Parathyroid adenoma (tissue), 2 donors: ENCODE results near the gene OR2T34.
"Not testable (repeated sequence)": the region's sequence is repeated elsewhere in the genome, so short reads cannot be mapped to it uniquely, and the experiment has no call there.

ENCODE experiments used
- H2AFZ ChIP-seq: fragments of 300-600 bp; sonication (generic); one replicate; pipeline ENCODE4 v1.7.0; 2017; ENCODE audit warnings: antibody characterized with exemption, mild to moderate bottlenecking
- H3K27ac ChIP-seq: fragments of 300-600 bp; sonication (generic); one replicate; pipeline ENCODE4 v1.7.0; 2017
- H3K27me3 ChIP-seq: fragments of 300-600 bp; sonication (generic); one replicate; pipeline ENCODE4 v1.7.0; 2017; ENCODE audit warnings: low read length; ENCODE audit not compliant: control insufficient read depth, insufficient read depth
- H3K36me3 ChIP-seq: fragments of 300-600 bp; sonication (generic); one replicate; pipeline ENCODE4 v1.7.0; 2017; ENCODE audit warnings: low read length; ENCODE audit not compliant: control insufficient read depth, insufficient read depth
- H3K4me1 ChIP-seq: fragments of 300-600 bp; sonication (generic); one replicate; pipeline ENCODE4 v1.7.0; 2017; ENCODE audit warnings: control low read depth
- H3K4me2 ChIP-seq: fragments of 300-600 bp; sonication (generic); one replicate; pipeline ENCODE4 v1.7.0; 2017; ENCODE audit warnings: low read length
- H3K4me3 ChIP-seq: fragments of 300-600 bp; sonication (generic); one replicate; pipeline ENCODE4 v1.7.0; 2017; ENCODE audit warnings: low read depth, low read length
- H3K79me2 ChIP-seq: fragments of 300-600 bp; sonication (generic); one replicate; pipeline ENCODE4 v1.7.0; 2017; ENCODE audit warnings: control low read depth
- H3K9ac ChIP-seq: fragments of 300-600 bp; sonication (generic); one replicate; pipeline ENCODE4 v1.7.0; 2017; ENCODE audit warnings: mild to moderate bottlenecking
- H3K9me3 ChIP-seq: fragments of 300-600 bp; sonication (generic); one replicate; pipeline ENCODE4 v1.7.0; 2017; ENCODE audit warnings: low read length; ENCODE audit not compliant: control insufficient read depth
- TF ChIP-seq, protein P1 (sequence below): fragments of 300-600 bp; sonication (generic); IDR thresholded peaks from one replicate; pipeline ENCODE4 v1.7.0; 2017; ENCODE audit warnings: antibody characterized with exemption, mild to moderate bottlenecking
- donor health status: primary hyperparathyroidism.

Gene OR2T34

DNA sequence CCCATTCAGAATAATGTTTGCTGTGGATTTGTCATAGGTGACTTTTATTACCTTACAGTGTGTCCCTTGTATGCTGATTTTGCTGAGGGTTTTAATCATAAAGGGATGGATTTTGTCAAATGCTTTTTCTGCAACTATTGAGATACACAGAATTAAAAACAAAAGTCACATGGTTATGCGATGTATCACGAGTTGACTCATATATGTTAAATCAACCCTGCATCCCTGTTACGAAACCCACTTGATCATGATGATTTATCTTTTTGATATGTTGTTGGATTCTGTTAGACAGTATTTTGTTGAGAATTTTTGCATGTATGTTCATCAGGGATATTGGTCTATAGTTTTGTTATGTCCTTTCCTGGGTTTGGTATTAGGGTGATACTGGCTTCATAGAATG is 10.7 kb upstream of the OR2T34 start:
- no peaks in the 10 kb centered on the region for H3K36me3 ChIP-seq
- no peak overlapping the region for H2AFZ ChIP-seq
- H3K9me3 ChIP-seq, result no peaks in the 10 kb centered on the region
- no peak overlapping the region for H3K9ac ChIP-seq
- H3K27me3 ChIP-seq, result no peaks in the 10 kb centered on the region
- no peak overlapping the region for H3K4me2 ChIP-seq
- H3K4me3 ChIP-seq, result no peak overlapping the region
- TF ChIP-seq, protein P1, sequence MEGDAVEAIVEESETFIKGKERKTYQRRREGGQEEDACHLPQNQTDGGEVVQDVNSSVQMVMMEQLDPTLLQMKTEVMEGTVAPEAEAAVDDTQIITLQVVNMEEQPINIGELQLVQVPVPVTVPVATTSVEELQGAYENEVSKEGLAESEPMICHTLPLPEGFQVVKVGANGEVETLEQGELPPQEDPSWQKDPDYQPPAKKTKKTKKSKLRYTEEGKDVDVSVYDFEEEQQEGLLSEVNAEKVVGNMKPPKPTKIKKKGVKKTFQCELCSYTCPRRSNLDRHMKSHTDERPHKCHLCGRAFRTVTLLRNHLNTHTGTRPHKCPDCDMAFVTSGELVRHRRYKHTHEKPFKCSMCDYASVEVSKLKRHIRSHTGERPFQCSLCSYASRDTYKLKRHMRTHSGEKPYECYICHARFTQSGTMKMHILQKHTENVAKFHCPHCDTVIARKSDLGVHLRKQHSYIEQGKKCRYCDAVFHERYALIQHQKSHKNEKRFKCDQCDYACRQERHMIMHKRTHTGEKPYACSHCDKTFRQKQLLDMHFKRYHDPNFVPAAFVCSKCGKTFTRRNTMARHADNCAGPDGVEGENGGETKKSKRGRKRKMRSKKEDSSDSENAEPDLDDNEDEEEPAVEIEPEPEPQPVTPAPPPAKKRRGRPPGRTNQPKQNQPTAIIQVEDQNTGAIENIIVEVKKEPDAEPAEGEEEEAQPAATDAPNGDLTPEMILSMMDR, result no peak
- no peaks in the 10 kb centered on the region for H3K4me1 ChIP-seq
- no peak overlapping the region for H3K27ac ChIP-seq
- no peaks in the 10 kb centered on the region for H3K79me2 ChIP-seq

DNA sequence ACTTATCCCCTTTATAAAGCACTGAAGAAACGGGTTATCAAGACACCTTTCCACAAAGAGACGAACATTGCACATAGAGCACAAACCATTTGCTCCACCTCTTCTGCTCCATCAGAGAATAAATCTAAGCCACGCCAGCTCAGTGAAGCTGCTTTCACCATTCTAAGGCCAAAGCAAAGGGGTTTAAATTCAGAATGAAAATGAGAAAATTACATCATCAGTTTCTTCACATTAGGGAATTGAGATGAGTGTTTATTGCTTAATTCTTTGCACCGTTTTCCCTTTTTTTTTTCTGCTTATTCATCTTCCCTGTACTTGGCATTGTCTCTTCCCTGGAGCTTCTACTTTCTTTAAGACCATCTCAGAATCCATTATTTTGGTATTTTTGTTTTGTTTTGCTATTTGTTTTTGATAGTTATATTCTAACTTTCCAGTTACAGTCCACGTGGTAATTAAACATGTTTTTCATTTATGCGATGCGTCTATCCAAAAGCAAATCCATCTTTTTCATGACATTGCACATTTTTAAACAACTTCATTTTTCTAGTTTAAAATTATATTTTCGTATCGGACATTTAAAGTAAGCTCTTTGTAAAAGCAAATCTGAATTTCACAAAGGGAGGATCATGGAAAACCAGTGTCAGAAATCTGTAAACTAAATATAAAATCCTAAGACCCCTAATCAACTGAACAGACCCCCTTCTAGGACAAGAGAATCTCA is 1.9 kb upstream of the OR2T34 start:
- no peak overlapping the region for H3K4me3 ChIP-seq
- no peaks in the 10 kb centered on the region for H3K9me3 ChIP-seq
- no peaks in the 10 kb centered on the region for H3K27me3 ChIP-seq
- no peaks in the 10 kb centered on the region for H3K79me2 ChIP-seq
- TF ChIP-seq, protein P1, result no peak
- no peaks in the 10 kb centered on the region for H3K36me3 ChIP-seq
- H3K4me2 ChIP-seq, result no peak overlapping the region
- H3K9ac ChIP-seq, result no peak overlapping the region
- no peak overlapping the region for H3K27ac ChIP-seq
- H2AFZ ChIP-seq, result no peak overlapping the region
- H3K4me1 ChIP-seq, result no peaks in the 10 kb centered on the region

DNA sequence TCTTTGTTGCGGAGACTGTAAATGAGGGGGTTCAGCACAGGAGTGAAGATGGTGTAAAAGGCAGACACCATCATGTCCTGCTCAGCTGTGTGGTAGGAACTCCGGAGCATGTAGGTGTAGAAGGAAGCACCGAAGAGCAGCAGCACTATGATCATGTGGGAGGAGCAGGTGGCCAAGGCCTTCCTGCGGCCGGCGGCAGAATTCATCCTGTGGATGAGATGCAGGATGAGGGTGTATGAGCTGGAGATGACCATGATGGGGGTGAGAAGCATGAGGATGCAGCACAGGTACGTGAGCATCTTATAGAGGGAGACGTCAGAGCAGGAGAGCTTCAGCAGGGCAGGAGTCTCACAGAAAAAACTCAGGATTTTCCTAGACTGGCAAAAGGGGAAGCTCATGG is 701 bp downstream of the OR2T34 start:
- not testable (repeated sequence) for H3K9ac ChIP-seq, H3K4me2 ChIP-seq, H3K36me3 ChIP-seq, H3K9me3 ChIP-seq, H3K27me3 ChIP-seq, H3K27ac ChIP-seq, H3K79me2 ChIP-seq, H3K4me1 ChIP-seq, H2AFZ ChIP-seq, H3K4me3 ChIP-seq

DNA sequence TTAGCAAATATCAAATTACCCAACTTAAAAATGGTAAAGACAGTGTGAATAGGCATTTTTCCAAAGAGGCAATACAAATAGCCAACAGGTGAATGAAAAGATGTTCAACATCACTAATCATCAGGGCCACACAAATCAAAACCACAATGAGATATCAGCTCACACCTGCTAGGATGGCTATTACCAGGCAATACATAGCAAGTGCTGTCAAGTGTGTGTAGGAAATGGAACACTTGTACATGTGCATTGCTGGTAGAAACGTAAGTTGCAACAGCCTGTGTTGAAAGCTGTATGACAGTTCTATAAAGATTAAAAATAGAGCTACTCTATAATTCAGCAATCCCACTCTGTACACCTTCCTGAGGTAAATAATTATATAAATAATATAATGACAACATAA is 2.5 kb downstream of the OR2T34 start:
- not testable (repeated sequence) for H3K36me3 ChIP-seq, H3K27ac ChIP-seq, H3K4me3 ChIP-seq, H2AFZ ChIP-seq, H3K9ac ChIP-seq, H3K4me2 ChIP-seq, H3K4me1 ChIP-seq, H3K79me2 ChIP-seq, H3K27me3 ChIP-seq, H3K9me3 ChIP-seq

GRCh38 chr1:248570811-248571210 is 3.7 kb downstream of the OR2T34 start:
- not testable (repeated sequence) for H3K4me1 ChIP-seq, H2AFZ ChIP-seq, H3K79me2 ChIP-seq, H3K4me2 ChIP-seq, H3K36me3 ChIP-seq, H3K4me3 ChIP-seq, H3K9ac ChIP-seq, H3K9me3 ChIP-seq, H3K27me3 ChIP-seq, H3K27ac ChIP-seq

- not testable (repeated sequence) for H3K9ac ChIP-seq, H3K36me3 ChIP-seq, H3K4me1 ChIP-seq, H3K27me3 ChIP-seq, H3K4me2 ChIP-seq, H3K4me3 ChIP-seq, H3K79me2 ChIP-seq, H3K9me3 ChIP-seq, H3K27ac ChIP-seq, H2AFZ ChIP-seq
Measured at GRCh38 chr1:248569049-248569448, 5.5 kb downstream of the OR2T34 start.

DNA sequence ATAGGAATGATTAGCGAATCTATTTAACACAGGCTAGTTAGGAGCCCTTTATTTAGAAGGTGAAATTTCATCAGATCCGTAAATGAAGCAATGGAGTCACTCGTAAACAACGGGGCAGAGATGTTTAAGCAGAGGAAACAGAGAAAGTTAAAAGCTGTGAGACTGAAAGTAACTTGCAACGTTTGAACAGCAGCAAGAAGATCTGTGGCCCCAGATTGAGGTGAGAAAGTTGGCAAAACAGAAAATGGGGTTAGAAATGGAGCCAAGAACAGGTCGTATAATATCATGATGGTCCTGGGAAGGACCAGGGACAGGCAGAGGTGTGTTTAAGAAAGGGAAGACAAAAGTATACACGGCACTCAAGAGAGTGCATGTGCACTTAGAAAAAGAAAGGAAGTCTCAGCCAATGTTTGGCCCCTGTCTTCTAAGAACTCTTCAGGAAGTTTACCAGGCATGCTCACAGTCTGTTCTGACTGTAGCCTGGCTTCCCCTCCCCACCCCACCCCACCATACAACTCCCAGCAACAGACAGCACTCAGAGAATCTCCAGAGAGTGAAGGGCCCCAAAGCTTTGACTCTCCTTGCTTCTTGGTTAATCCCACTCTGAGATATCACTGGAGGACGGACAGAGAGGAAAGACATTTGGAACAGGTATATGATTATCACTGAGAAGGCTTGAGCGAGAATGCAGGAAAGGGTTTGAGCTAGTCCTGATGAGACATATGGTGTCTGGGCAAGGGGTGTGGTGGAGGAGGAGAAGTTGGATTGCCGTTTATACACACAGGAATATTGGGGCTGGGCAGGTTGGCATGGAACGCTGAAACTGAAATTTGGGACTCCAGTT is 8.8 kb downstream of the OR2T34 start:
- H3K27me3 ChIP-seq, H3K27ac ChIP-seq, H3K9ac ChIP-seq, H3K36me3 ChIP-seq, H2AFZ ChIP-seq, H3K4me1 ChIP-seq, H3K4me2 ChIP-seq, H3K9me3 ChIP-seq, H3K79me2 ChIP-seq, H3K4me3 ChIP-seq: not testable (repeated sequence)

GRCh38 chr1:248562672-248563071 is 11.9 kb downstream of the OR2T34 start, which contains the start of gene OR2T29:
Gene OR2T29, minus strand, starts transcription at chr1:248562772. Its CDS starts 3,281 bp downstream, at chr1:248559491.
- H3K27me3 ChIP-seq, H3K4me2 ChIP-seq, H3K4me3 ChIP-seq, H3K27ac ChIP-seq, H3K9ac ChIP-seq, H2AFZ ChIP-seq, H3K36me3 ChIP-seq, H3K4me1 ChIP-seq, H3K79me2 ChIP-seq, H3K9me3 ChIP-seq: not testable (repeated sequence)

- H2AFZ ChIP-seq, H3K4me1 ChIP-seq, H3K27me3 ChIP-seq, H3K9ac ChIP-seq, H3K9me3 ChIP-seq, H3K36me3 ChIP-seq, H3K27ac ChIP-seq, H3K4me2 ChIP-seq, H3K79me2 ChIP-seq, H3K4me3 ChIP-seq: not testable (repeated sequence)
Measured at GRCh38 chr1:248551027-248551426, 23.5 kb downstream of the OR2T34 start.
